GM18519 (cell line): ENCODE results near the gene GJA10.
"Not testable (repeated sequence)": the region's sequence is repeated elsewhere in the genome, so short reads cannot be mapped to it uniquely, and the experiment has no call there.

Experiments
- ATAC-seq: cut with Tn5 transposase; IDR thresholded peaks from one replicate; pipeline ENCODE4 v1.9.1; 2021; ENCODE audit warnings: mild to moderate bottlenecking, moderate library complexity; ENCODE audit not compliant: unreplicated experiment, low FRiP score

Gene GJA10

GRCh38 chr6:89894169-89894568 is at the start of gene GJA10:
GJA10 (plus strand) TSS chr6:89894469; CDS start chr6:89894469, 0 bp downstream.
- no peak for ATAC-seq

- not testable (repeated sequence) for ATAC-seq
Observed at GRCh38 chr6:89847513-89847912, 46.8 kb upstream of the GJA10 start.

GRCh38 chr6:89853068-89853467 is 41.2 kb upstream of the GJA10 start:
- no peak for ATAC-seq

GRCh38 chr6:89858041-89858440 is 36.2 kb upstream of the GJA10 start:
- no peak for ATAC-seq

- ATAC-seq: no peak
Observed at GRCh38 chr6:89859744-89860143, 34.5 kb upstream of the GJA10 start.

GRCh38 chr6:89862273-89862672 is 32.0 kb upstream of the GJA10 start:
- no peak for ATAC-seq

GRCh38 chr6:89862698-89863097 is 31.6 kb upstream of the GJA10 start:
- no peak for ATAC-seq

- ATAC-seq: no peak
Observed at GRCh38 chr6:89866024-89866678, 28.1 kb upstream of the GJA10 start.

- ATAC-seq: no peak
Observed at GRCh38 chr6:89873721-89874120, 20.5 kb upstream of the GJA10 start.

- ATAC-seq: no peak
Observed at GRCh38 chr6:89874438-89874837, 19.8 kb upstream of the GJA10 start.

GRCh38 chr6:89886378-89887120 is 7.7 kb upstream of the GJA10 start:
- ATAC-seq: no peak

- no peak for ATAC-seq
Observed at GRCh38 chr6:89887452-89888137, 6.7 kb upstream of the GJA10 start.

GRCh38 chr6:89888138-89888514 is 6.1 kb upstream of the GJA10 start:
- ATAC-seq: no peak

- ATAC-seq: no peak
Observed at GRCh38 chr6:89888871-89889270, 5.4 kb upstream of the GJA10 start.

GRCh38 chr6:89890845-89891528 is 3.3 kb upstream of the GJA10 start:
- not testable (repeated sequence) for ATAC-seq

GRCh38 chr6:89892577-89892976 is 1.7 kb upstream of the GJA10 start:
- not testable (repeated sequence) for ATAC-seq

GRCh38 chr6:89895276-89895874 is 1.1 kb downstream of the GJA10 start:
- no peak for ATAC-seq

- ATAC-seq: not testable (repeated sequence)
Observed at GRCh38 chr6:89910001-89910901, 16.0 kb downstream of the GJA10 start.

- ATAC-seq: no peak
Observed at GRCh38 chr6:89910902-89911240, 16.6 kb downstream of the GJA10 start.
